K562 (cell line): ENCODE measurements around the gene QSOX2. TPM values are rescaled to one million over a fixed set of nuclear protein-coding genes. Genes with fewer than 3 reads are reported as not detected.

Source experiments
- ATAC-seq: fragments of 200-7000 bp; cut with Tn5 transposase; 3 replicates; pipeline ENCODE4 v1.9.1; 2020; ENCODE audit warnings: moderate library complexity
- BruUV-seq: library from RNA; stranded (reverse); fragments of 400-500 nt; replicated peaks from 2 replicates; lab custom pipeline; 2021; lab: Mats Ljungman, UMichigan
- CTCF ChIA-PET: fragments of 300-600 bp; formaldehyde crosslinking; extraction: SDS; loops from one replicate; lab custom pipeline; 2021; ENCODE audit warnings: low intra/inter-chr PET ratio; lab: Yijun Ruan, JAX
- POLR2A ChIA-PET: fragments of 300-600, 350-650 bp; sonication (Branson Sonifier 250); formaldehyde crosslinking; extraction: SDS; loops from one replicate; lab custom pipeline; 2021; ENCODE audit warnings: antibody characterized with exemption, inconsistent platforms; lab: Yijun Ruan, JAX
- DNase-seq, 4 experiments: peaks; one replicate each; pipeline versions ENCODE4 v3.0.0 to v3.0.0-alpha.2; 2011 to 2018; ENCODE audit warnings: low spot score in 3 of 4, mixed read lengths in 3 of 4; ENCODE audit errors: extremely low read depth in 1 of 4
- FAIRE-seq: peaks from 2 replicates; lab custom pipeline; 2011; peaks lifted over from hg19 to GRCh38; lab: Jason Lieb, UNC
- H2AFZ ChIP-seq: 2 replicates; pipeline ENCODE4 v1.6.0; 2011; ENCODE audit warnings: low read depth, low read length, control low read depth, inconsistent platforms
- H3K27ac ChIP-seq: fragments of 200-600 bp; 3 replicates; pipeline ENCODE4 v1.8.0; 2011; ENCODE audit warnings: low read depth, mild to moderate bottlenecking, control low read depth, inconsistent platforms, low read length, moderate library complexity, mixed read lengths; ENCODE audit errors: extremely low read depth
- H3K27me3 ChIP-seq, 2 experiments: fragments of 300-600 bp in 1 of 2; 2 replicates in 1 of 2; 3 replicates in 1 of 2; pipeline versions ENCODE4 v1.6.0 to v1.8.0; 2011; ENCODE audit warnings: inconsistent platforms in 2 of 2, low read length in 2 of 2, mild to moderate bottlenecking in 1 of 2, mixed read lengths in 1 of 2, moderate library complexity in 1 of 2; ENCODE audit not compliant: control insufficient read depth in 2 of 2, insufficient read depth in 2 of 2
- H3K36me3 ChIP-seq: fragments of 300-600 bp; 3 replicates; pipeline ENCODE4 v1.8.0; 2011; ENCODE audit warnings: mild to moderate bottlenecking, low read length, inconsistent platforms; ENCODE audit not compliant: control insufficient read depth, insufficient read depth
- H3K4me1 ChIP-seq, 2 experiments: fragments of 200-600 bp in 1 of 2; replicated peaks in 1 of 2; 2 replicates in 1 of 2; 3 replicates in 1 of 2; pipeline versions ENCODE4 v1.5.1 to v1.8.0; 2011; ENCODE audit warnings: inconsistent platforms in 2 of 2, low read length in 2 of 2, mild to moderate bottlenecking in 1 of 2, mixed read lengths in 1 of 2, moderate library complexity in 1 of 2; ENCODE audit not compliant: control insufficient read depth in 2 of 2, insufficient read depth in 2 of 2
- H3K4me2 ChIP-seq: 2 replicates; pipeline ENCODE4 v1.6.1; 2011; ENCODE audit warnings: low read length, control low read depth, inconsistent platforms, mixed read lengths; ENCODE audit not compliant: insufficient read depth
- H3K4me3 ChIP-seq: fragments of 200-600 bp; sonication (generic), shearing (Covaris generic); 2 replicates; pipeline ENCODE4 v1.5.1; 2016; ENCODE audit warnings: control low read depth, inconsistent platforms
- H3K79me2 ChIP-seq: fragments of 200-600 bp; 3 replicates; pipeline ENCODE4 v1.8.0; 2011; ENCODE audit warnings: low read length, inconsistent platforms; ENCODE audit not compliant: control insufficient read depth, insufficient read depth
- H3K9ac ChIP-seq, 2 experiments: 2 replicates each; pipeline versions ENCODE4 v1.6.0 to v1.6.1; 2011; ENCODE audit warnings: low read depth in 2 of 2, low read length in 2 of 2, control low read depth in 1 of 2, inconsistent platforms in 1 of 2, mild to moderate bottlenecking in 1 of 2, mixed read lengths in 1 of 2; ENCODE audit not compliant: insufficient read depth in 1 of 2
- H3K9me1 ChIP-seq: one replicate; pipeline ENCODE4 v1.6.0; 2011; ENCODE audit warnings: inconsistent platforms, mild to moderate bottlenecking, low read length, moderate library complexity; ENCODE audit not compliant: control insufficient read depth, insufficient read depth
- H3K9me3 ChIP-seq: replicated peaks from 2 replicates; pipeline ENCODE4 v1.5.1; 2011; ENCODE audit warnings: low read depth, low read length, inconsistent platforms; ENCODE audit not compliant: control insufficient read depth, insufficient read depth
- H4K20me1 ChIP-seq: replicated peaks from 2 replicates; pipeline ENCODE4 v1.6.1; 2011; ENCODE audit warnings: low read length, inconsistent platforms, mixed read lengths; ENCODE audit not compliant: control insufficient read depth, insufficient read depth
- ATF3 ChIP-seq, 2 experiments: fragments of 450-650 bp in 1 of 2; sonication (generic) in 1 of 2; formaldehyde crosslinking in 1 of 2; IDR thresholded peaks in 1 of 2; conservative IDR thresholded peaks in 1 of 2; 2 replicates each; pipeline versions ENCODE4 v1.6.1 to v1.8.1; 2016 to 2023; ENCODE audit warnings: mild to moderate bottlenecking in 2 of 2, moderate library complexity in 2 of 2, inconsistent platforms in 1 of 2, missing genetic modification reagents in 1 of 2
- CEBPG ChIP-seq, 3 experiments: fragments of 200-800 bp in 1 of 3; sonication (Bioruptor generic) in 1 of 3; sonication (generic) in 1 of 3; formaldehyde crosslinking in 1 of 3; IDR thresholded peaks in 2 of 3; conservative IDR thresholded peaks in 1 of 3; 2 replicates each; pipeline versions ENCODE4 v1.6.1 to v1.8.0; 2016 to 2022; ENCODE audit warnings: missing compliant biosample characterization in 2 of 3, missing genetic modification characterization in 2 of 3, mild to moderate bottlenecking in 1 of 3, missing genetic modification reagents in 1 of 3
- DEAF1 ChIP-seq: fragments of 450-650 bp; formaldehyde crosslinking; IDR thresholded peaks from 2 replicates; pipeline ENCODE4 v1.4.0; 2020; ENCODE audit warnings: mild to moderate bottlenecking, moderate library complexity
- ETV5 ChIP-seq: sonication (generic); formaldehyde crosslinking; IDR thresholded peaks from 2 replicates; pipeline ENCODE4 v1.4.0; 2020; ENCODE audit warnings: low read depth, mild to moderate bottlenecking, missing genetic modification reagents
- MBD1 ChIP-seq: fragments of 250-450 bp; sonication (Bioruptor Pico); IDR thresholded peaks from 2 replicates; pipeline ENCODE4 v1.8.0; 2022; ENCODE audit warnings: inconsistent platforms
- RBM25 ChIP-seq: fragments of 200-400 bp; formaldehyde crosslinking; IDR thresholded peaks from 2 replicates; pipeline ENCODE4 v1.6.1; 2018; ENCODE audit warnings: low read length, low read depth, moderate library complexity; ENCODE audit not compliant: severe bottlenecking
- ZBTB33 ChIP-seq: sonication (generic); formaldehyde crosslinking; IDR thresholded peaks from 2 replicates; pipeline ENCODE4 v1.8.1; 2023; ENCODE audit warnings: mild to moderate bottlenecking, missing genetic modification reagents
- ZKSCAN3 ChIP-seq: fragments of 250-450 bp; sonication (Bioruptor Pico); IDR thresholded peaks from 2 replicates; pipeline ENCODE4 v1.4.0; 2020
- ZNF133 ChIP-seq: fragments of 250-450 bp; sonication (Bioruptor Pico); IDR thresholded peaks from 2 replicates; pipeline ENCODE4 v1.4.0; 2020; ENCODE audit warnings: mild to moderate bottlenecking
- ZNF398 ChIP-seq: fragments of 250-450 bp; sonication (Bioruptor Pico); IDR thresholded peaks from 2 replicates; pipeline ENCODE4 v1.8.0; 2021; ENCODE audit warnings: moderate library complexity, mild to moderate bottlenecking, inconsistent platforms
- ZNF551 ChIP-seq: fragments of 250-450 bp; sonication (Bioruptor Pico); IDR thresholded peaks from 2 replicates; pipeline ENCODE4 v1.5.0; 2021; ENCODE audit warnings: mild to moderate bottlenecking, moderate library complexity
- WGBS: fragments of 100-300 bp; shearing (Covaris generic); methylation state at CpG from one replicate; pipeline ENCODE4 v1.1.6; 2016; ENCODE audit warnings: low coverage, mixed read lengths; ENCODE audit not compliant: insufficient coverage; ENCODE audit errors: missing lambda C conversion rate; 5-methylcytosine and 5-hydroxymethylcytosine counted together
- in situ Hi-C: fragments of 300-500 bp; cut with MboI; formaldehyde crosslinking; loops from 4 replicates; pipeline ENCODE4 v1.15.0; 2018; ENCODE audit warnings: inconsistent platforms, mixed read lengths
- intact Hi-C: fragments of 100-400 bp; cut with micrococcal nuclease; formaldehyde crosslinking; loops from 2 replicates; pipeline ENCODE4 v1.14.2; 2022
- polyA plus RNA-seq, 8 experiments: library from polyadenylated mRNA; depleted of rRNA in 4 of 8; stranded (reverse) in 5 of 8; unstranded in 3 of 8; fragments of >200 nt; fragmentation: Nextera tagmentation in 2 of 8; fragmentation: Illumina TruSeq in 1 of 8; extraction: Ambion mirVana in 2 of 8; extraction: Trizol in 1 of 8; gene quantifications; 2 replicates each; pipeline versions ENCODE4 v1.2.1 to v1.2.3, GENCODE V29; 2011 to 2014; ENCODE audit warnings: inconsistent platforms in 1 of 8, missing spikeins in 1 of 8
- total RNA-seq, 7 experiments: library from RNA; depleted of rRNA in 6 of 7; stranded (reverse); fragments of >200 nt in 6 of 7; fragmentation: Illumina TruSeq in 2 of 7; extraction: Trizol in 2 of 7; gene quantifications; 2 replicates each; pipeline versions ENCODE4 v1.2.1 to v1.2.3, GENCODE V29; 2011 to 2021; ENCODE audit warnings: low replicate concordance in 1 of 7

The QSOX2 gene
- total and polyA plus RNA-seq, 9 of the 15 experiments (the other 6 are each of a cell fraction or from before 2014, with no cell fraction given) = 0.51 to 23.7 (median 12.7) TPM

- H3K4me3 ChIP-seq = no peak overlapping the region
- peaks cover 0 to 27% of the 10 kb centered on the region in 2 experiments; a peak in 2 of 5 replicates for H3K4me1 ChIP-seq
- no peaks in the 10 kb centered on the region for H3K79me2 ChIP-seq
- H3K27ac ChIP-seq = no peak overlapping the region
- in situ Hi-C loops = loop anchor here (10.0 kb wide), 1 partner anchor 479 kb away; no protein-coding TSS in a partner anchor
- H3K27me3 ChIP-seq = peaks cover 48 to 58% of the 10 kb centered on the region in 2 experiments
- FAIRE-seq (peak; percentile 78), ATAC-seq (no peak; the same call in 2 of the 3 replicates), DNase-seq (no peak)
- intact Hi-C loops = no loop called here
- POLR2A ChIA-PET = no interaction called here
- H4K20me1 ChIP-seq = peaks cover 13% of the 10 kb centered on the region; the same call in 1 of the 2 replicates
- no peaks in the 10 kb centered on the region for H3K9me1 ChIP-seq
- H3K4me2 ChIP-seq = no peak overlapping the region
- BruUV-seq = no TSS peak
- no peak overlapping the region for H2AFZ ChIP-seq
- H3K9ac ChIP-seq = no peak overlapping the region
- WGBS = 7% methylated on average over 14 of the region's 14 CpGs
- no peaks in the 10 kb centered on the region for H3K9me3 ChIP-seq
- H3K36me3 ChIP-seq = no peaks in the 10 kb centered on the region
- CTCF ChIA-PET = no interaction called here
- no peak for TF ChIP-seq DEAF1 (CRISPR knock-in tag)
- TF ChIP-seq ZNF133 (CRISPR knock-in tag) = no peak
- no peak for TF ChIP-seq ZBTB33 (CRISPR knock-in tag)
- TF ChIP-seq ETV5 (CRISPR knock-in tag) = no peak
- TF ChIP-seq ATF3 (IDR thresholded peaks at IDR 0.05) = peak; percentile 91
- no peak for TF ChIP-seq ATF3 (CRISPR knock-in tag; conservative IDR thresholded peaks at IDR 0.05)
- TF ChIP-seq MBD1 (CRISPR knock-in tag) = no peak
- TF ChIP-seq ZNF398 (CRISPR knock-in tag) = no peak
- TF ChIP-seq ZKSCAN3 (CRISPR knock-in tag) = no peak
- TF ChIP-seq RBM25 = no peak
- TF ChIP-seq CEBPG (CRISPR knock-in tag; IDR thresholded peaks at IDR 0.05) = peak; percentile 86
- peak; percentile 74 to 96 for TF ChIP-seq CEBPG (tag; conservative IDR thresholded peaks at IDR 0.05 in 1 of 2, IDR thresholded peaks at IDR 0.05 in 1 of 2)
- no peak for TF ChIP-seq ZNF551
Observed at GRCh38 chr9:136273244-136273865, 27.7 kb upstream of the QSOX2 start.
